ENCODE results near the gene NEK1.

NEK1 gene

DNA sequence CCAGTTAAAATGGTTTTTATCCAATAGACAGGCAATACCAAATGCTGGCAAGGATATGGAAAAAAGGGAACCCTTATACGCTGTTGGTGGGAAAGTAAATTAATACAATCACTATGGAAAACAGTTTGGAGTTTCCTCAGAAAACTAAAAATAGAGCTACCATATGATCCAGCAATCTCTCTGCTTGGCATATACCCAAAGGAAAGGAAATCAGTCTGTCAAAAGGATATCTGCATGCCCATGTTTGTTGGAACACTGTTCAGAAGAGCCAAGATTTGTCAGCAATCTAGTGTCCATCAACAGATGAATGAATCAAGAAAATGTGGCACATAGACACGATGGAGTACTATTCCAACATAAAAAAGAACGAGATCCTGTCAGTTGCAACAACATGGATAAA lies 250.6 kb downstream of the NEK1 start:
- DNase-seq: no peak

DNA sequence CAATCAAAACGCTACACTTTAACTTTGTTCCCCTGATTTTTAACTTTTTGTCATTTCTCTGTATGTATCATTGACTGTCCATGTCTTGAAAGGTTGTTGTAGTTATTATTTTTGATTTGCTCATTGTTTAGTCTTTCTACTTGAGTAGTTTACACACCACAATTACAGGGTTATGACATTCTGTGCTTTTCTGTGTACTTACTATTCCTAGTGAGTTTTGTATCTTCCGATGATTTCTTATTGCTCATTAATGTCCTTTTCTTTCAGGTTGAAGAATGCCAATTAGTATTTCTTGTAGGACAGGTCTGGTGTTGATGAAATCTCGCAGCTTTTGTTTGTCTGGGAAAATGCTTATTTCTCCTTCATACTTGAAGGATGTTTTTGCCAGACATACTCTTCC lies 252.4 kb downstream of the NEK1 start:
- no peak for DNase-seq

DNA sequence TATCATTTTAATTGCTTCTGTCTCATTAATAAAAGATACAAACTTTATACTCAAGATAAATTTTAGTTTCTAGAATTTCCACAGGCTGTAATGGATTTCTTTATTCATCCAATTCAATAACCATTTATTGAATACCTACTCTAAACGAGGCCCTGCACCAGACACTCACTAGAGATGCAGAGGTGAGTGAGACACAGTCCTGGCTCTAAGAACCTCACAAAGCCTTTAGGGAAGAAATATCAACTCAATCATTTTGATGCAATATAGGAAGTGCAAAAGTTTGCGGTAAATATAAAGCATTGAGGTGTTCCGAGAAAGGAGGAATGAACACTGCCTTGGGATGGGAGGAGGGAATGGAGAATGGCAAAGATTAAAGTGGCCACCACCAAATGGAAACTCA lies 260.0 kb downstream of the NEK1 start:
- no peak for DNase-seq

GRCh38 chr4:169351872-169352271 lies 260.5 kb downstream of the NEK1 start:
- no peak for DNase-seq

GRCh38 chr4:169348541-169348940 lies 263.8 kb downstream of the NEK1 start:
- no peak for DNase-seq

GRCh38 chr4:169346840-169347239 lies 265.5 kb downstream of the NEK1 start:
- no peak for DNase-seq

- no peak for DNase-seq
These were observed 267.1 kb downstream of the NEK1 start for GRCh38 chr4:169345316-169345721.
